B cell (primary cell): ENCODE results near the gene ARF6. TPM values are rescaled to one million over a fixed set of nuclear protein-coding genes. Genes with fewer than 3 reads are reported as not detected.

Experiments used
- ATAC-seq: fragments of 200-7000 bp; cut with Tn5 transposase; one replicate; pipeline ENCODE4 v1.10.0; 2021; ENCODE audit warnings: low read depth, mild to moderate bottlenecking, moderate number of reproducible peaks, moderate library complexity
- CTCF ChIA-PET: fragments of 350-600 bp; sonication (Branson Sonifier 250); formaldehyde crosslinking; loops from one replicate; lab custom pipeline; 2021; ENCODE audit warnings: antibody characterized with exemption, inconsistent platforms; lab: Charles Lee
- POLR2A ChIA-PET: fragments of 350-600 bp; sonication (Branson Sonifier 250); formaldehyde crosslinking; loops from one replicate; lab custom pipeline; 2021; ENCODE audit warnings: antibody characterized with exemption; lab: Charles Lee
- DNase-seq: peaks from one replicate; pipeline ENCODE4 v3.0.0; 2013
- H2AFZ ChIP-seq: 2 replicates; pipeline ENCODE4 v1.6.1; 2012; ENCODE audit warnings: mild to moderate bottlenecking, low read depth, low read length; ENCODE audit not compliant: insufficient read depth, poor library complexity, severe bottlenecking
- H3K27ac ChIP-seq, 2 donors: 1 replicate in 1 of 2; 2 replicates in 1 of 2; pipeline ENCODE4 v1.5.1; 2012 to 2013; ENCODE audit warnings: low read length in 2 of 2, mild to moderate bottlenecking in 2 of 2, moderate library complexity in 1 of 2
- H3K27me3 ChIP-seq, 4 experiments: fragments of 200-600 bp in 1 of 4; sonication (generic) in 1 of 4; replicated peaks in 1 of 4; 1 replicate in 2 of 4; 2 replicates in 2 of 4; pipeline versions ENCODE4 v1.6.1 to v1.7.0; 2013 to 2016; ENCODE audit warnings: low read length in 3 of 4, mild to moderate bottlenecking in 2 of 4, mixed read lengths in 1 of 4, moderate library complexity in 1 of 4; ENCODE audit not compliant: insufficient read depth in 4 of 4, control insufficient read depth in 3 of 4; ENCODE audit errors: control extremely low read depth in 1 of 4
- H3K36me3 ChIP-seq, 2 experiments: replicated peaks in 1 of 2; 1 replicate in 1 of 2; 2 replicates in 1 of 2; pipeline versions ENCODE4 v1.6.1 to v1.7.1; 2013; ENCODE audit warnings: low read length in 1 of 2; ENCODE audit not compliant: insufficient read depth in 2 of 2, control insufficient read depth in 1 of 2; ENCODE audit errors: control extremely low read depth in 1 of 2, extremely low read depth in 1 of 2
- H3K4me1 ChIP-seq, 2 donors: fragments of 200-600 bp in 1 of 2; sonication (generic) in 1 of 2; 1 replicate in 1 of 2; 2 replicates in 1 of 2; pipeline versions ENCODE4 v1.5.1 to v1.6.1; 2013 to 2017; ENCODE audit warnings: low read length in 2 of 2; ENCODE audit not compliant: control insufficient read depth in 2 of 2, insufficient read depth in 2 of 2
- H3K4me2 ChIP-seq: replicated peaks from 2 replicates; pipeline ENCODE3; 2012; ENCODE audit warnings: mild to moderate bottlenecking, low read depth, low read length; ENCODE audit not compliant: poor library complexity, severe bottlenecking
- H3K4me3 ChIP-seq, 5 experiments: fragments of 200-600 bp in 1 of 5; sonication (generic) in 1 of 5; 1 replicate in 3 of 5; 2 replicates in 2 of 5; pipeline versions ENCODE4 v1.5.1 to v1.7.0; 2011 to 2016; ENCODE audit warnings: low read length in 4 of 5, mild to moderate bottlenecking in 4 of 5, low read depth in 2 of 5, control low read depth in 1 of 5, moderate library complexity in 1 of 5; ENCODE audit not compliant: insufficient read depth in 1 of 5; ENCODE audit errors: control extremely low read depth in 1 of 5, extremely low read depth in 1 of 5
- H3K79me2 ChIP-seq: fragments of 200-600 bp; sonication (generic); one replicate; pipeline ENCODE4 v1.6.0; 2016; ENCODE audit warnings: low read length; ENCODE audit not compliant: control insufficient read depth, insufficient read depth
- H3K9ac ChIP-seq: fragments of 200-600 bp; sonication (generic); 2 replicates; pipeline ENCODE4 v1.6.1; 2017; ENCODE audit warnings: mild to moderate bottlenecking, low read length, moderate library complexity
- H3K9me3 ChIP-seq, 3 donors: one replicate each; pipeline versions ENCODE4 v1.6.1 to v1.7.1; 2013; ENCODE audit warnings: low read length in 2 of 3; ENCODE audit not compliant: control insufficient read depth in 2 of 3, insufficient read depth in 1 of 3; ENCODE audit errors: control extremely low read depth in 1 of 3
- H4K20me1 ChIP-seq: 2 replicates; pipeline ENCODE4 v1.6.0; 2012; ENCODE audit warnings: mild to moderate bottlenecking, low read length; ENCODE audit not compliant: insufficient read depth, control insufficient read depth, poor library complexity, severe bottlenecking
- H3K27ac Mint-ChIP-seq: one replicate; pipeline ENCODE4 v1.8.0; 2021; ENCODE audit warnings: mixed read lengths
- H3K27me3 Mint-ChIP-seq: one replicate; pipeline ENCODE4 v1.8.0; 2021; ENCODE audit warnings: mixed read lengths
- H3K4me1 Mint-ChIP-seq: one replicate; pipeline ENCODE4 v1.8.0; 2021; ENCODE audit warnings: mixed read lengths
- H3K4me3 Mint-ChIP-seq: one replicate; pipeline ENCODE4 v1.8.0; 2021; ENCODE audit warnings: mixed read lengths
- H3K9me3 Mint-ChIP-seq: one replicate; pipeline ENCODE4 v1.8.0; 2022; ENCODE audit warnings: mixed read lengths; ENCODE audit not compliant: insufficient read depth
- EZH2 ChIP-seq: IDR thresholded peaks from 2 replicates; pipeline ENCODE4 v1.6.1; 2012; ENCODE audit warnings: borderline replicate concordance, low read depth, mild to moderate bottlenecking, moderate library complexity, low read length; ENCODE audit not compliant: insufficient read depth, poor library complexity, severe bottlenecking
- WGBS: methylation state at CpG from one replicate; pipeline ENCODE4 v1.1.5; 2013; ENCODE audit warnings: missing lambda C conversion rate; ENCODE audit not compliant: insufficient coverage; 5-methylcytosine and 5-hydroxymethylcytosine counted together
- intact Hi-C: fragments of 100-400 bp; cut with micrococcal nuclease; formaldehyde crosslinking; loops from one replicate; pipeline ENCODE4 v1.10.0; 2022
- polyA plus RNA-seq: library from polyadenylated mRNA; depleted of rRNA; stranded (reverse); fragments of >200 nt; gene quantifications from 2 replicates; pipeline ENCODE4 v1.2.3, GENCODE V29; 2012
- total RNA-seq, 2 donors: library from RNA; stranded (reverse); fragments of 120-200 nt in 1 of 2; gene quantifications; 1 replicate in 1 of 2; 2 replicates in 1 of 2; pipeline versions ENCODE4 v1.2.3 to v1.2.4, GENCODE V29; 2013 to 2022
- TF ChIP-seq, protein P1 (sequence below): fragments of 200-600 bp; IDR thresholded peaks from one replicate; pipeline ENCODE4 v1.8.0; 2022; ENCODE audit warnings: antibody characterized with exemption, mild to moderate bottlenecking

The ARF6 gene
- total and polyA plus RNA-seq, 2 donors (not counting 1 experiment from before 2014, with no cell fraction given) = 96.6 to 135 TPM

DNA sequence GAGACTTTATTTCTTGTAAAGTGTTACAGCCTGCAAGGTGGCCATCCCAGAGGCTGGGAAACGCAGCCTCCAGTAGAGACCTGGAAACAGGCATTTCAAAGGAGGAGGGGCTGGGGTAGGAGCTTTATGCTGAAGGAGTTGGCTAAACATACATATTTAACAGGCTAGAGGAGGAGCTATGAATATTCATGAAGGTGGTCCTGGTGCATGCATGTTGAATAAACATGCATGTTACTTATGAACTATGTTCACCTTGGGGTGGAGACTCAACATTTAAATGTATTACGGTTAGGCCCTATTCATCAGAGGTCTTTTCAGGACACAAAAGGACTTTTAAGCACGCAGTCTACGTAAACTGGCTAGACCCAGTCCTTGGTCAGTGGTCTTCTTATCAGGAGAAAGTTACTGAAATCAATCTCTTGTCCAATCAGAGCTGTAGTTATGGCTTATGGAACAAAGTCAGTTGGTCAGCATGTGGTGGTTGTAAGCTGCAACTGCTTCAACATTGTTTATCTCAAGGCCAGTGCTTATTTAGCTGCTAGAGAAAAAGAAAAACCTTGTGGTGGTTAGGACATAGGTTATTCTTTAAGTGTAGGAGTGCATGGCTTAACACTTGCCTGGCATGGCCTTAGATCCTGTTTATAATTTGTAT lies 11.4 kb upstream of the ARF6 start:
- Histone ChIP-seq H3K4me1 (peaks cover 15 to 20% of the 10 kb centered on the region in 2 donors), H3K4me2 (no peak overlapping the region), H3K27me3 (no peaks in the 10 kb centered on the region), H3K4me3 (no peak overlapping the region), H3K9ac (no peak overlapping the region), H4K20me1 (no peaks in the 10 kb centered on the region), H3K36me3 (no peaks in the 10 kb centered on the region), H3K27ac (no peak overlapping the region), H2AFZ (no peak overlapping the region), H3K9me3 (no peaks in the 10 kb centered on the region), H3K79me2 (no peaks in the 10 kb centered on the region)
- H3K4me3 Mint-ChIP-seq = no peak overlapping the region
- POLR2A ChIA-PET = interaction anchor here (0.6 to 0.8 kb wide), 4 partner anchors 13 to 499 kb away, joined by 4 to 6 read pairs (median 4); no protein-coding TSS in a partner anchor
- no peaks in the 10 kb centered on the region for H3K9me3 Mint-ChIP-seq
- intact Hi-C loops = no loop called here
- 100% methylated on average over 4 of the region's 4 CpGs for WGBS
- TF ChIP-seq EZH2 = no peak
- TF ChIP-seq, protein P1, sequence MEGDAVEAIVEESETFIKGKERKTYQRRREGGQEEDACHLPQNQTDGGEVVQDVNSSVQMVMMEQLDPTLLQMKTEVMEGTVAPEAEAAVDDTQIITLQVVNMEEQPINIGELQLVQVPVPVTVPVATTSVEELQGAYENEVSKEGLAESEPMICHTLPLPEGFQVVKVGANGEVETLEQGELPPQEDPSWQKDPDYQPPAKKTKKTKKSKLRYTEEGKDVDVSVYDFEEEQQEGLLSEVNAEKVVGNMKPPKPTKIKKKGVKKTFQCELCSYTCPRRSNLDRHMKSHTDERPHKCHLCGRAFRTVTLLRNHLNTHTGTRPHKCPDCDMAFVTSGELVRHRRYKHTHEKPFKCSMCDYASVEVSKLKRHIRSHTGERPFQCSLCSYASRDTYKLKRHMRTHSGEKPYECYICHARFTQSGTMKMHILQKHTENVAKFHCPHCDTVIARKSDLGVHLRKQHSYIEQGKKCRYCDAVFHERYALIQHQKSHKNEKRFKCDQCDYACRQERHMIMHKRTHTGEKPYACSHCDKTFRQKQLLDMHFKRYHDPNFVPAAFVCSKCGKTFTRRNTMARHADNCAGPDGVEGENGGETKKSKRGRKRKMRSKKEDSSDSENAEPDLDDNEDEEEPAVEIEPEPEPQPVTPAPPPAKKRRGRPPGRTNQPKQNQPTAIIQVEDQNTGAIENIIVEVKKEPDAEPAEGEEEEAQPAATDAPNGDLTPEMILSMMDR = no peak
- no peak for ATAC-seq
- no peak for DNase-seq
- CTCF ChIA-PET = interaction anchor here (0.9 to 4.9 kb wide), 3 partner anchors 18 to 223 kb away, joined by 4 to 49 read pairs (median 5); no protein-coding TSS in a partner anchor
- no peaks in the 10 kb centered on the region for H3K27me3 Mint-ChIP-seq
- H3K27ac Mint-ChIP-seq = no peak overlapping the region
- H3K4me1 Mint-ChIP-seq = peaks cover 19% of the 10 kb centered on the region
